HG03520 (cell line): ENCODE results near the gene GAS2.

Experiments
- ATAC-seq: cut with Tn5 transposase; IDR thresholded peaks from one replicate; pipeline ENCODE4 v1.9.1; 2021; ENCODE audit warnings: mild to moderate bottlenecking, moderate library complexity; ENCODE audit not compliant: unreplicated experiment

GAS2 gene

DNA sequence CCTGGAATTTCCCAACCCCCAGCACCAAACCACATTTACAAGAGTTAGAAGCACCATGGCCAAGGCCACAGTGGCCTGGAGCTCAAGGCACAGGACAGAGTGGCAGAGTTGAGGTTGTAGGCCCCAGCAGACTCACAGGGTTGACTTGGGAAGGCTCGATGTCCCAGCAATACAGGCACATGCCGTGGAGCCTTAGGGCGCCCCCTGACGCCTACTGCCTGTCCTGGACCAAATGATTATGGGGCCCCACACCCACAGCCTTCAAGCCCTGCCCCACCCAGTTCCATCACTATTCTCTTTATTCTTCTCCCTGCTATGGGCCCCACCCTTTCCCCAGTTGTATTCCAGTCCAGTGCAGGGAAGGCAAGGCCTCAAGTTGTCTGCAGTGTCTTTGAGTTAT lies 193.8 kb downstream of the GAS2 start, which contains the start of gene CCDC179:
CCDC179 (minus strand) TSS at position 234 of the 400 bp plus-strand sequence; CDS start at position 181, 53 bp downstream.
- no peak for ATAC-seq
